ENCODE results near the gene WIPF2. TPM values are rescaled to one million over a fixed set of nuclear protein-coding genes. Genes with fewer than 3 reads are reported as not detected.

WIPF2 gene
- total RNA-seq, 1 experiment from 2014 or later: 30.4 TPM

DNA sequence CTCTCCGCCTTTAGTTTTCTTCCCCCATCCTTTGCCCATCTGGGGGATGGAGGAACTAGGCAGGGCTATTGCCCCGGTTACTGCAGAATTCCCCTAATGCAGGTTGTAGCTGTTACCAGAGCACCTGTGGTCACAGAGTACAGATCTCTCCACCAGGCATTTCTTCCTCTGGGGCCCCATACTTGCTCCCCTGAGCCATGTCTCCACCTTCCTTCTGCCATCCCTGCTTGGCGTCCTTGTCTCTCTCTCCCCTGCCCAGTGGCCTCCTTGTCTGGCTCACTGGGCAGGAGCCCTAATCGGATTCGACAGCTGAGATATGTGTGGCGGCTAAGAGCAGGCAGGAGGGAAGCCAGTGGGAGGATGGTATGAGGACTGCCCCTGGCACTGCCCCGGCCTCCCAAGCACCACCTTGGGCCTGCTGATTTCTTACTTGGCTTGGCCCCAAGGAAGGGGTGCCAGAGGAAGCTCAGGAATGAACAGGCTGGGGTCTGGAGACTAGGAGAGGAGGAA, 91.8 kb downstream of the WIPF2 start:
- Histone ChIP-seq H3K9me3 (ENCODE audit: control insufficient read depth in 1 of 2, insufficient read depth in 1 of 2, low read depth in 1 of 2, low read length in 2 of 2) (no peaks in the 10 kb centered on the region), H2AFZ (ENCODE audit: low read depth, low read length, poor library complexity, severe bottlenecking) (no peak overlapping the region), H3K4me3 (replicated peaks in 1 of 2; ENCODE audit: low read depth in 1 of 2, low read length in 2 of 2) (0 out of 4 replicates have a peak overlapping the region, but pooled peaks of 1 of the 2 experiments have one; percentile 4), H3K27me3 (ENCODE audit: insufficient read depth, low read length) (no peaks in the 10 kb centered on the region), H4K20me1 (ENCODE audit: insufficient read depth) (no peaks in the 10 kb centered on the region), H3K36me3 (ENCODE audit: control insufficient read depth in 1 of 2, insufficient read depth in 2 of 2, low read length in 2 of 2) (peaks cover 0 to 4% of the 10 kb centered on the region in 2 experiments; a peak in 1 of 4 replicates), H3K4me2 (ENCODE audit: low read length) (peak overlapping the region; percentile 77), H3K27ac (ENCODE audit: low read depth, low read length) (peak overlapping the region; percentile 56), H3K9ac (ENCODE audit: low read length) (peak overlapping the region; percentile 34), H3K9me2 (ENCODE audit: insufficient read depth) (no peaks in the 10 kb centered on the region), H3K4me1 (ENCODE audit: control insufficient read depth in 1 of 2, insufficient read depth in 2 of 2, low read length in 2 of 2) (peaks cover 77 to 95% of the 10 kb centered on the region in 2 experiments), H3K79me2 (ENCODE audit: insufficient read depth, low read length) (no peaks in the 10 kb centered on the region)
- ATAC-seq: no peak
- DNase-seq (ENCODE audit: low read depth, low spot score): no peak
- ChIA-PET RAD21 (ENCODE audit: low non-redundant PET in 1 of 2, low total read pairs in 2 of 2, uncharacterized antibody in 2 of 2, unreplicated experiment in 2 of 2) (no interaction called here), POLR2A (no interaction called here), CTCF (interaction anchor here (0.6 to 1.0 kb wide), 3 partner anchors 44 to 165 kb away, joined by 3 read pairs; no protein-coding TSS in a partner anchor)
- TF ChIP-seq FOSL1 (IDR thresholded peaks at IDR 0.05; ENCODE audit: low read depth) (no peak), ZNF274 (IDR thresholded peaks at IDR 0.05; ENCODE audit: low read depth, low read length) (no peak), YY1 (IDR thresholded peaks at IDR 0.05; ENCODE audit: extremely low read depth, insufficient replicate concordance, low read depth, low read length) (no peak), CTCF (IDR thresholded peaks at IDR 0.05 in 2 of 3, conservative IDR thresholded peaks at IDR 0.05 in 1 of 3; ENCODE audit: borderline replicate concordance in 1 of 3, insufficient read depth in 1 of 3, low read depth in 2 of 3, low read length in 2 of 3) (no peak), CEBPB (IDR thresholded peaks at IDR 0.05; ENCODE audit: low read depth) (no peak), EZH2 (IDR thresholded peaks at IDR 0.05) (no peak), SRF (IDR thresholded peaks at IDR 0.05; ENCODE audit: low read depth) (no peak), ZBTB33 (IDR thresholded peaks at IDR 0.05; ENCODE audit: extremely low read depth, insufficient replicate concordance, low read length) (no peak), JUND (IDR thresholded peaks at IDR 0.05) (no peak), POLR2AphosphoS5 (IDR thresholded peaks at IDR 0.05; ENCODE audit: low read depth, low read length) (no peak), SIN3A (IDR thresholded peaks at IDR 0.05; ENCODE audit: low read depth) (no peak), ELF1 (IDR thresholded peaks at IDR 0.05; ENCODE audit: borderline replicate concordance, low read depth) (no peak), EZH2phosphoT487 (IDR thresholded peaks at IDR 0.05; ENCODE audit: borderline replicate concordance) (no peak), SP1 (IDR thresholded peaks at IDR 0.05; ENCODE audit: low read depth) (no peak), POLR2A (IDR thresholded peaks at IDR 0.05; ENCODE audit: borderline replicate concordance, extremely low read depth, insufficient read depth, insufficient read length) (no peak), RAD21 (IDR thresholded peaks at IDR 0.05; ENCODE audit: low read depth) (no peak), ZFX (IDR thresholded peaks at IDR 0.05) (no peak)
- TF ChIP-seq, protein P1, sequence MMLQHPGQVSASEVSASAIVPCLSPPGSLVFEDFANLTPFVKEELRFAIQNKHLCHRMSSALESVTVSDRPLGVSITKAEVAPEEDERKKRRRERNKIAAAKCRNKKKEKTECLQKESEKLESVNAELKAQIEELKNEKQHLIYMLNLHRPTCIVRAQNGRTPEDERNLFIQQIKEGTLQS (IDR thresholded peaks at IDR 0.05): no peak
- TF ChIP-seq, protein P2, sequence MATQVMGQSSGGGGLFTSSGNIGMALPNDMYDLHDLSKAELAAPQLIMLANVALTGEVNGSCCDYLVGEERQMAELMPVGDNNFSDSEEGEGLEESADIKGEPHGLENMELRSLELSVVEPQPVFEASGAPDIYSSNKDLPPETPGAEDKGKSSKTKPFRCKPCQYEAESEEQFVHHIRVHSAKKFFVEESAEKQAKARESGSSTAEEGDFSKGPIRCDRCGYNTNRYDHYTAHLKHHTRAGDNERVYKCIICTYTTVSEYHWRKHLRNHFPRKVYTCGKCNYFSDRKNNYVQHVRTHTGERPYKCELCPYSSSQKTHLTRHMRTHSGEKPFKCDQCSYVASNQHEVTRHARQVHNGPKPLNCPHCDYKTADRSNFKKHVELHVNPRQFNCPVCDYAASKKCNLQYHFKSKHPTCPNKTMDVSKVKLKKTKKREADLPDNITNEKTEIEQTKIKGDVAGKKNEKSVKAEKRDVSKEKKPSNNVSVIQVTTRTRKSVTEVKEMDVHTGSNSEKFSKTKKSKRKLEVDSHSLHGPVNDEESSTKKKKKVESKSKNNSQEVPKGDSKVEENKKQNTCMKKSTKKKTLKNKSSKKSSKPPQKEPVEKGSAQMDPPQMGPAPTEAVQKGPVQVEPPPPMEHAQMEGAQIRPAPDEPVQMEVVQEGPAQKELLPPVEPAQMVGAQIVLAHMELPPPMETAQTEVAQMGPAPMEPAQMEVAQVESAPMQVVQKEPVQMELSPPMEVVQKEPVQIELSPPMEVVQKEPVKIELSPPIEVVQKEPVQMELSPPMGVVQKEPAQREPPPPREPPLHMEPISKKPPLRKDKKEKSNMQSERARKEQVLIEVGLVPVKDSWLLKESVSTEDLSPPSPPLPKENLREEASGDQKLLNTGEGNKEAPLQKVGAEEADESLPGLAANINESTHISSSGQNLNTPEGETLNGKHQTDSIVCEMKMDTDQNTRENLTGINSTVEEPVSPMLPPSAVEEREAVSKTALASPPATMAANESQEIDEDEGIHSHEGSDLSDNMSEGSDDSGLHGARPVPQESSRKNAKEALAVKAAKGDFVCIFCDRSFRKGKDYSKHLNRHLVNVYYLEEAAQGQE (IDR thresholded peaks at IDR 0.05; ENCODE audit: low read depth): no peak
- intact Hi-C loops (cut with micrococcal nuclease): no loop called here
- no TSS peak for BruUV-seq (replicated peaks)

Measured in HCT116 (cell line).